ENCODE measurements around the gene PIH1D2. TPM values are rescaled to one million over a fixed set of nuclear protein-coding genes. Genes with fewer than 3 reads are reported as not detected.

PIH1D2 gene
- total RNA-seq, 1 donor from 2014 or later = 0.62 TPM

Other genes with a start within 250 kb of the PIH1D2 start
- 28.9 to 34.5 TPM (median 29.8 TPM) in 3 replicates for gene ALG9, start 202.4 kb downstream of the PIH1D2 start, total RNA-seq
- gene FDXACB1, start 194.9 kb downstream of the PIH1D2 start, total RNA-seq = 1.3 to 2.5 TPM (median 1.6 TPM) in 3 replicates
- gene CFAP68, start 194.5 kb downstream of the PIH1D2 start, total RNA-seq = 10.2 to 12.7 TPM (median 11.3 TPM) in 3 replicates
- 770 to 1,975 TPM (median 1,937 TPM) in 3 replicates for gene CRYAB, start 162.2 kb downstream of the PIH1D2 start, total RNA-seq
- gene HSPB2, start 161.3 kb downstream of the PIH1D2 start, total RNA-seq = 1.0 to 2.9 TPM (median 2.4 TPM) in 3 replicates
- gene C11orf52, start 155.1 kb downstream of the PIH1D2 start, total RNA-seq = 0.67 to 2.0 TPM (median 0.72 TPM) in 3 replicates
- 28.0 to 41.9 TPM (median 29.6 TPM) in 3 replicates for gene DIXDC1, start 136.7 kb downstream of the PIH1D2 start, total RNA-seq
- 24.9 to 31.6 TPM (median 27.7 TPM) in 3 replicates for gene DLAT, start 48.6 kb downstream of the PIH1D2 start, total RNA-seq
- gene NKAPD1, start 282 bp upstream of the PIH1D2 start, total RNA-seq = 15.5 to 18.5 TPM (median 18.2 TPM) in 3 replicates
- 56.3 to 67.9 TPM (median 56.5 TPM) in 3 replicates for gene TIMM8B, start 12.7 kb upstream of the PIH1D2 start, total RNA-seq
- gene SDHD, start 12.9 kb upstream of the PIH1D2 start, total RNA-seq = 52.0 to 62.8 TPM (median 61.5 TPM) in 3 replicates
- gene IL18, start 90.1 kb upstream of the PIH1D2 start, total RNA-seq = 0.80 to 0.97 TPM (median 0.85 TPM) in 3 replicates
- 0.75 TPM in 1 of 3 replicates, not detected in the others for gene TEX12, start 93.4 kb upstream of the PIH1D2 start, total RNA-seq
- gene BCO2, start 101.5 kb upstream of the PIH1D2 start, total RNA-seq = 1.2 to 1.9 TPM (median 1.7 TPM) in 3 replicates
- 43.6 to 64.3 TPM (median 45.8 TPM) in 3 replicates for gene PTS, start 152.4 kb upstream of the PIH1D2 start, total RNA-seq
- not detected in 3 replicates for gene PLET1, start 186.8 kb upstream of the PIH1D2 start, total RNA-seq